GM23248 (cell line): Measurements from ENCODE around the gene MAPT.

Experiments used
- EZH2 ChIP-seq: fragments of 200-600 bp; sonication (generic); IDR thresholded peaks from 2 replicates; pipeline ENCODE4 v1.6.1; 2018; ENCODE audit warnings: antibody characterized with exemption, mild to moderate bottlenecking; ENCODE audit not compliant: insufficient read depth, poor library complexity, severe bottlenecking
- EZH2phosphoT487 ChIP-seq: fragments of 200-600 bp; sonication (generic); IDR thresholded peaks from 2 replicates; pipeline ENCODE4 v1.6.1; 2018; ENCODE audit warnings: antibody characterized with exemption, moderate library complexity, mild to moderate bottlenecking, low read depth; ENCODE audit not compliant: insufficient read depth

GRCh38 chr17:45847101-45847500 lies 47.3 kb upstream of the MAPT start:
- TF ChIP-seq EZH2 (no peak), EZH2phosphoT487 (no peak)
